Mesothelial cell of epicardium (in vitro differentiated cells): Measurements from ENCODE around the gene TMEM245. TPM values are rescaled to one million over a fixed set of nuclear protein-coding genes. Genes with fewer than 3 reads are reported as not detected.

Source experiments
- DNase-seq, 2 experiments: peaks; one replicate each; pipeline ENCODE4 v3.0.0; 2021; ENCODE audit warnings: low spot score in 2 of 2; ENCODE audit not compliant: unreplicated experiment in 2 of 2
- H3K27ac Mint-ChIP-seq: 2 replicates; pipeline ENCODE4 v1.8.0; 2021; ENCODE audit warnings: mixed read lengths
- H3K27me3 Mint-ChIP-seq: 2 replicates; pipeline ENCODE4 v1.8.0; 2021; ENCODE audit warnings: low read depth, mixed read lengths
- H3K36me3 Mint-ChIP-seq: 2 replicates; pipeline ENCODE4 v1.8.0; 2021; ENCODE audit warnings: mixed read lengths
- H3K4me1 Mint-ChIP-seq: 2 replicates; pipeline ENCODE4 v1.8.0; 2021; ENCODE audit warnings: mixed read lengths
- H3K4me3 Mint-ChIP-seq: 2 replicates; pipeline ENCODE4 v1.8.0; 2021; ENCODE audit warnings: mild to moderate bottlenecking, moderate library complexity, mixed read lengths
- H3K9me3 Mint-ChIP-seq: 2 replicates; pipeline ENCODE4 v1.8.0; 2021; ENCODE audit warnings: mixed read lengths
- total RNA-seq: library from RNA; stranded (reverse); gene quantifications from 3 replicates; pipeline ENCODE4 v1.2.1, GENCODE V29; 2021
- TF ChIP-seq, protein P1 (sequence below): fragments of 200-600 bp; sonication (generic); IDR thresholded peaks from one replicate; pipeline ENCODE4 v1.5.0; 2021; ENCODE audit warnings: antibody characterized with exemption; ENCODE audit not compliant: unreplicated experiment

Gene TMEM245
- total RNA-seq, 1 donor from 2014 or later, result 73.0 TPM

DNA sequence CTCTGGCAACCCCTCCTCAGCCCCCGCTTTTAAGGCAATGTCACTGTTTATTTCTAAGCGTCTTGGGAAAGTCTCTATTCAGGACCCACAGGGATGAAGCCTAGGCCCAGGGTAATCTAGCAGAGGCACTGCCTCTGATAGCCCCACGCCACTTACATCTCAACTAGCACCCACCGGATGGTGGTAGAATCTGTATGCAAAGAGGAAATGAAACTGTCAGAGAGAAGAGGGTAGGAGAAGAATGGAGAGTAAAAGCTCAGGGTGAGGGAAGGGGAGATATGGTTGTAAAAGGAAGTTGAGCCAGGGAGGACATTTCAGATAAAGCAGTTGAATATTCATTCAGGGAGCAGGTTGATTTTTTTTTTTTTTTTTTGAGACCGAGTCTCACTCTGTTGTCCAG is 44.3 kb upstream of the TMEM245 start:
- Mint-ChIP-seq H3K9me3 (peaks cover 4% of the 10 kb centered on the region), H3K36me3 (peaks cover 2% of the 10 kb centered on the region), H3K4me3 (no peak overlapping the region), H3K27ac (no peak overlapping the region), H3K4me1 (peaks cover 5% of the 10 kb centered on the region), H3K27me3 (peaks cover 51% of the 10 kb centered on the region)
- TF ChIP-seq, protein P1, sequence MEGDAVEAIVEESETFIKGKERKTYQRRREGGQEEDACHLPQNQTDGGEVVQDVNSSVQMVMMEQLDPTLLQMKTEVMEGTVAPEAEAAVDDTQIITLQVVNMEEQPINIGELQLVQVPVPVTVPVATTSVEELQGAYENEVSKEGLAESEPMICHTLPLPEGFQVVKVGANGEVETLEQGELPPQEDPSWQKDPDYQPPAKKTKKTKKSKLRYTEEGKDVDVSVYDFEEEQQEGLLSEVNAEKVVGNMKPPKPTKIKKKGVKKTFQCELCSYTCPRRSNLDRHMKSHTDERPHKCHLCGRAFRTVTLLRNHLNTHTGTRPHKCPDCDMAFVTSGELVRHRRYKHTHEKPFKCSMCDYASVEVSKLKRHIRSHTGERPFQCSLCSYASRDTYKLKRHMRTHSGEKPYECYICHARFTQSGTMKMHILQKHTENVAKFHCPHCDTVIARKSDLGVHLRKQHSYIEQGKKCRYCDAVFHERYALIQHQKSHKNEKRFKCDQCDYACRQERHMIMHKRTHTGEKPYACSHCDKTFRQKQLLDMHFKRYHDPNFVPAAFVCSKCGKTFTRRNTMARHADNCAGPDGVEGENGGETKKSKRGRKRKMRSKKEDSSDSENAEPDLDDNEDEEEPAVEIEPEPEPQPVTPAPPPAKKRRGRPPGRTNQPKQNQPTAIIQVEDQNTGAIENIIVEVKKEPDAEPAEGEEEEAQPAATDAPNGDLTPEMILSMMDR, result no peak
- DNase-seq, result no peak

DNA sequence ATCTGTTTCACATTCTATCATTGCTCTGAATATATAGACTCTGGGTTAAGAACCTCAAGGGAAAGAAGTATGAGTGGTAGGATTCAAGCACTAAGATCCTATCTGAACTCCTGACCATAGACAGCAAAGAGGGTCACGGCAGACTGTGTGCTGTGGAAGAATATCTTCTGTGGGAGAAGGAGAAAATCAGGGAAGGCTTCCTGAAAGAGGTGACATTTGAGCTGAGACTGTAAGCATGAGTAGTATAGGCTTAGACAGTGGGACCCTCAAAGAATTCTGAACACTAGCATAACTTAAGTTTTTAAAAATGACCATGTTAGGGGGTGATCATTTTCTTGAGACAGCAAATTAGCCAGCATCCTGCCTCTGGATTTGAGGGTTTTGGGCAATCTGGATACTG is 43.4 kb upstream of the TMEM245 start:
- no peak overlapping the region for H3K4me3 Mint-ChIP-seq
- TF ChIP-seq, protein P1, result no peak
- peaks cover 45% of the 10 kb centered on the region for H3K27me3 Mint-ChIP-seq
- peaks cover 4% of the 10 kb centered on the region for H3K9me3 Mint-ChIP-seq
- H3K4me1 Mint-ChIP-seq, result peaks cover 5% of the 10 kb centered on the region
- DNase-seq, result no peak
- H3K36me3 Mint-ChIP-seq, result peaks cover 2% of the 10 kb centered on the region
- no peak overlapping the region for H3K27ac Mint-ChIP-seq

DNA sequence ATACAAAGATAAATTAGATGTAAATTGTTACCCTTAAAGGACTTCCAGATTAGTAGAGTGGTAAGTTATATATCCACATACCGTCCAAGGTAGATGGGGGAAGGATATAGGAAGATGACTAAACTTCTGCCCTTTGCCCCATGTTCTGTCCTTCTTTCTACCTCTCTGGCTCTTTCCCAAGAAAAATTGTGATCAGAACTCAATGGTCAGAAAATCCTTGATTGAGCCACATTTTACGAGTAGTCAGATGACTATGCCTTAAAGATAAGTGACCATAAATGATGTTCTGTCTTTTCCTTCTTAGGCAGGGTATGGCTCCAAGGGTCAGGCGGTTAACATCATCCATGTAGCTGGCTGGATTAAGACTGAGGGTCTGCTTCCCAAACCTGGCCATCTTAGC is 42.9 kb upstream of the TMEM245 start:
- peaks cover 2% of the 10 kb centered on the region for H3K36me3 Mint-ChIP-seq
- TF ChIP-seq, protein P1, result no peak
- peaks cover 41% of the 10 kb centered on the region for H3K27me3 Mint-ChIP-seq
- no peak for DNase-seq
- peaks cover 5% of the 10 kb centered on the region for H3K4me1 Mint-ChIP-seq
- no peak overlapping the region for H3K4me3 Mint-ChIP-seq
- no peak overlapping the region for H3K27ac Mint-ChIP-seq
- H3K9me3 Mint-ChIP-seq, result peaks cover 4% of the 10 kb centered on the region

DNA sequence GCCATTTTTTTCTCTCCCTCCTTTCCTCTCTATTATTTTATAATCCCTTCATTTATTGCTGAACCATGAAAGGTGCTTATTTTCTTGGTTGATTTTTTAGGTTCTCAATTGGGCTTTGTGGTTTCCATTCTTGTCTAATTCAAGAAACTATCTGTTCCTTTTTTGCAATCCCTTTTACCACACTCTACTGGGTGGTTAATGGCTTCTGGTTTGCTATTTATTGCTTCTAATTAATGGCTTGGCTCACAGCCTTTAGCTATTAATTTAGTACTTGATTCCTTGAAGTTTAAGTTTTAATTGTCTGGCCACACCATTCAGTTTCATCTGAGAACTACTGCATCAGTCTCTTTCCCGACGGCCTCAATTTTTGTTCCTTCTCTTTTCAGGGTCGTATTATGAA is 41.7 kb upstream of the TMEM245 start:
- H3K4me3 Mint-ChIP-seq, result no peak overlapping the region

DNA sequence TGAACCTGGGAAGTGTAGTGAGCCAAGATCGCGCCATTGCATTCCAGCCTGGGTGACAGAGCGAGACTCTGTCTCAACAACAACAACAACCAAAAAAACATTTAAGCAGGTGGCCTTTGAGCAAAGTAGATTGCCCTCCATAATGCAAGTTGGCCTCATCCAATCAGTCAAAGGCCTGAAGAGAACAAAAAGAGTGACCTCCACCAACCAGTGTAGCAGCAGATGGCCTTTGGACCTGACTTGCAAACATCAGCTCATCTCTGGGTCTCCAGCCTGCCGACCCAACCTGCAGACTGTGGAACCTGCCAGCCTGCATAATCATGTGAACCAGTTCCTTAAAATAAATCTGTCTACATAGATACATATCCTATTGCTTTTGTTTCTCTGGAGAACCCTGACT is 39.8 kb upstream of the TMEM245 start:
- H3K4me1 Mint-ChIP-seq, result peaks cover 3% of the 10 kb centered on the region
- H3K27ac Mint-ChIP-seq, result no peak overlapping the region
- no peaks in the 10 kb centered on the region for H3K9me3 Mint-ChIP-seq
- DNase-seq, result no peak
- TF ChIP-seq, protein P1, result no peak
- H3K27me3 Mint-ChIP-seq, result peaks cover 15% of the 10 kb centered on the region
- peaks cover 2% of the 10 kb centered on the region for H3K36me3 Mint-ChIP-seq
- no peak overlapping the region for H3K4me3 Mint-ChIP-seq

More for the DNA sequence above, 41.7 kb upstream of the TMEM245 start:
- DNase-seq, result no peak
- H3K27ac Mint-ChIP-seq, result no peak overlapping the region
- H3K9me3 Mint-ChIP-seq, result peaks cover 4% of the 10 kb centered on the region
- peaks cover 3% of the 10 kb centered on the region for H3K4me1 Mint-ChIP-seq
- H3K27me3 Mint-ChIP-seq, result peaks cover 34% of the 10 kb centered on the region
- TF ChIP-seq, protein P1, result no peak
- peaks cover 2% of the 10 kb centered on the region for H3K36me3 Mint-ChIP-seq

DNA sequence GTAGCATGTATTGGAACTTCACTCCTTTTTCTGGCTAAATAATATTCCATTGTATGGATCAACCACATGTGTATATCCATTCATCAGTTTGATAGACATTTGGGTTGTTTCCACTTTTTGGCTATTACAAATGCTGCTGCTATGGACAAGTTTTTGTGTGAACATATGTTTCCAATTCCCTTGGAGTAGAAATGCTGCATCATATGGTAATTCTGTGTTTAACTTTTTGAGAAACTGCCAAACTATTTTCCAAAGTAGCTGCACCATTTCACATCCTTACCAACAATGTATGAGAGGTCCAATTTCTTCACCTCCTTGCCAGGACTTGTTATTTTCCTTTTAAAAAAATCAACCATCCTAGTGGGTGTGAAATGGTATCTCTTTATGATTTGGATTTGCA is 38.9 kb upstream of the TMEM245 start:
- peaks cover 11% of the 10 kb centered on the region for H3K27me3 Mint-ChIP-seq
- peaks cover 6% of the 10 kb centered on the region for H3K9me3 Mint-ChIP-seq
- TF ChIP-seq, protein P1, result no peak
- no peak overlapping the region for H3K4me3 Mint-ChIP-seq
- DNase-seq, result no peak
- H3K4me1 Mint-ChIP-seq, result peaks cover 3% of the 10 kb centered on the region
- H3K27ac Mint-ChIP-seq, result no peak overlapping the region
- no peaks in the 10 kb centered on the region for H3K36me3 Mint-ChIP-seq
